GM04503 (cell line): ENCODE results near the gene CBS.
"Not testable (repeated sequence)": the region's sequence is repeated elsewhere in the genome, so short reads cannot be mapped to it uniquely, and the experiment has no call there.

Source experiments
- DNase-seq: peaks from one replicate; pipeline ENCODE4 v3.0.0-alpha.2; 2012; ENCODE audit warnings: low read depth

Gene CBS

DNA sequence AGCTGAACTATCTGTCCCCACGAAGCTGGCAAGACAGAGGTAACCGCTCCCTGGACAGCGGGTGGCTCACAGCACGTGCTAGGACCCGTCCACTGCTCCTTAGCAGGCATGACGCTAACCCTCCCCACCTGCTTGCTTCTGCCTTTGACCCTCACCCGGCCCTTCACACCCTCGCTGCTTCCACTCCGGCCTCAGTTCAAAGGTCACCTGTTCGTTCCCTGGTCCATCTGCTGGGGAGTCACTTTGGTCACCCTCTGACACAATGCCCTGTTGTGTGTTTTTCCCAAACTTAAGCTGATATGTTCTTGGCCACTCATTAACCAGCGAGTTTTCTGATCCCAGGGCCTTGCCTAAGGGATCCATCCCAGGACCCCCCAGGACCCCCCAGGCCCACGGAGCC lies 7.6 kb downstream of the CBS start:
- not testable (repeated sequence) for DNase-seq

GRCh38 chr21:43066690-43067089 lies 8.9 kb downstream of the CBS start:
- not testable (repeated sequence) for DNase-seq

GRCh38 chr21:43065991-43066390 lies 9.6 kb downstream of the CBS start:
- DNase-seq: not testable (repeated sequence)

DNA sequence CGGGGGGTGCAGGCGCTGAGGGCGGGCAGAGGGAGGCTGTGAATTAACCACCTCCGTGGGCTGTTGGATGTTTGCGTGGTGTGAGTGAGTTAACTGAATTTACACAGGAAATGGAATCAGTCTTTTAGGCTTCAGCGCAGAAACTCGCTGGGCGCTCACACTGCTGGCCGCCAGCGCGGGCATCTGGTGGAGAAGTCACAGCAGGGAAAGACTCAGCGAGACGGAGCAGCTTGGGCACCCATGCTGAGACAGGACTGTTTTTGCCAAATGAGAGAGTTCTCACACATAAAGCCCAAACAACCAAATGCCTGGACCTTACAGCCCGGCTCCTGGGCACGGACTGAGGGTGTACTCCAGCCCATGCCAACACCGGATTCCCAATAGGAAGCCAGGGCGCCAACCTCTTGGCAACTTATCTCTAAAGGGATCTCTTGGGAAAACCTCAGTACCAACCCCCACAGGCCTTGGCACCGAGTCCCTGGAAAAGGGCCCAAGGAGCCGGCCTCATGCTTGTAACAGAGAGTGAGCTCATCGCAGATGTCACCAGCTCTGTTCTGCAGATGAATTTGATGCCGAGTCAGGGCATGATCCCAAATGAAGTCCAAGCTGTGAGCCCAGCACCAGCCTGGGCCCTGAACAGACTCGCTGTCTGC lies 11.2 kb downstream of the CBS start:
- not testable (repeated sequence) for DNase-seq

- not testable (repeated sequence) for DNase-seq
Observed at GRCh38 chr21:43062955-43063664, 12.5 kb downstream of the CBS start.

- not testable (repeated sequence) for DNase-seq
Observed at GRCh38 chr21:43053112-43053511, 22.5 kb downstream of the CBS start.

DNA sequence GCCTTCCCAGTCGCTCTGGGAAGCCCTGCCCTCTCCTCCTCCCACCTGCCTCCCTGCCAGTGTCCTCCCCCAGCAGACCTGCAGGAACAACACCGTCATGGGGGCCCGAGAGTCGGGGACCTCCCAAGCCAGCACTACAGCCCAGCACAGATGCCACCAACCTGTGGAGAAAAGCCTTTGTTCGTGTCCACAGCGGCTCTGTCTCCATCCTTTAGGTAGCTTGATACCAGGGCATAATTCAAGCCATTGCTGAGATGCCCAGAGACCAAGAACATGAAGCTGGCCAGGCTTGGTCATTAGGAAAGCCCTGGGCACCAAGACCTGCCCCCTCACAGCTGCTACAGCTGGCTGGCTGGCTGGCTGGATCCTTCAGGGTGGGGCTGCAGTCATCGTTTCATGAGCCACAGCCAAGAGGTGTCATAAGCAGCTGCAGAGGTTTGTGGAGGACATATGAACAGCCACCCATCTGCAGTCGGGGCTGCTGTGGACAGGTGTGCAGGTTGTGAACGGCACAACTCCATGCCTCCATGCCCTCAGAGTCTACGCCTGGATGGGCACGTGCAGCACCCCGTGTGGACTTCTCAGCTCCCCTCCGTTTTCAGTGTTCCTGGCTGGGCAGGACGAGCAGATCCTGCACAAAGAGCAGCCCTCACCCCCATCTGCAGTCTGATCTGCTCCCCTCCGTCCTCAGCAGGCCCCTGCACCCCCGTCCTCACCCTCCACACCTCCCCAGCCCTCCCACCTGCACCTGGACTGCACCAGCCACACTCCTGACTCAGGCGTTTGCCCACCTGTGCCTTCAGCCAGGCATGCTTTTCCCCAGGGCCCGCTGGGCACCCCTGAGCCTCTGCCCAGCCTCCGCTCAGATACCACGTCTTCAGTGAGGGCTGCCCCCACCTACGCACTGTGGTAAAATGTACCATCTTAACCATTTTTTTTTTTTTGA lies 29.5 kb downstream of the CBS start:
- DNase-seq: not testable (repeated sequence)

DNA sequence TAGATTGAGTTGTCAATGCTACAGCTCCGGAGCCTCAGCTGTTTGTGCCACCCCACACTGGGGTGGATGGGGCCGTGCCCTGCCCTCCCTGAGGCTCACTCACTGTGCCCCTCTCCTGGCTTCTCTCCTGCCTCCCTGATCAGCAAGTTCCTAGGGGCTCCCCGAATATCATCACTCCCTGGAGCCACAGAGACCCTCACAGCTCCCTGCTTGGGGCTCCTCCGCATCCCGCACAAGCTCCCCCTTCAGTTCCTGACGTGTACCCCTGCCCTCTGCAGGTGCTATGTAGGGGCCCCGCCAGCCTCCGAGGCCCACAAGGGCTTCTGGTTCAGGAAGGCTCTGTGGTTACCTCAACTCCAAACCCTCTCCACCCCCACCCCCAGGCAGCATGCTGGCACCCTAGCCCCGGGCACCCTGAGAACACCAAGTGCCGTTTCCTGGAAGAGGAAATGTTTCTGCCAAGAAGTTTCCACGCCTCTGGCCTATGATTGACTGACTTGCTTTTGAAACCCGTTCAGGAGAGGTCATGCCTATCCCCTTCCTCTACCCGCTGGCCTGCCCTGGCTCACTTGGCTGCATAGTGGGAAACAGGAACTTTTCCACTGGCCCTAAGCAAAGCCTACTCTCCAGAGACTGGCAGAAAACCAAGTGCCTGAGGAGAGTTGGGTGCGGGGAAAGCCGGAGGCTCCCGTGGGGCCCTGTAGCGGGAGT lies 30.3 kb downstream of the CBS start:
- not testable (repeated sequence) for DNase-seq

- not testable (repeated sequence) for DNase-seq
Observed at GRCh38 chr21:43044547-43044946, 31.1 kb downstream of the CBS start.

GRCh38 chr21:43043291-43043690 lies 32.3 kb downstream of the CBS start:
- not testable (repeated sequence) for DNase-seq

DNA sequence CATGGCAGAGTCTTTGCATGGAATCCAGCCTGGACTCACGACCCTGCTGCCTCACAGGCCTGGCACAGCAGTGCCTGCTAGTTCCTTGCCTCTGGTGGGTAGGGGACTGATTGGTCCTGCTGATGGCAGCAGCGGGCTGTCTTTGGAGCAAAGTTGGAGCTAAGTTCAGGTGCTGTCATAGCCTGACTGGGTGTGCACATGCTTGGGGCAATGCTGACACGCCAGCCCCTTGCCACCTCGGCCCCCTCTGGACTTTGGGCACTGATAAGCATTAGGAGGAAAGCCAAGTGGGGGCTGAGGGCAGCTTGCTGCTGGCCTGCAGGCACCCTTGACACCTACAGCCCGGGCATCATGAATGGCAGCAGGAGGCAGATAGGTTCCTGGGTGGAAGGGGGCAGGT lies 33.5 kb downstream of the CBS start:
- not testable (repeated sequence) for DNase-seq

GRCh38 chr21:43038659-43039044 lies 37.0 kb downstream of the CBS start:
- not testable (repeated sequence) for DNase-seq

DNA sequence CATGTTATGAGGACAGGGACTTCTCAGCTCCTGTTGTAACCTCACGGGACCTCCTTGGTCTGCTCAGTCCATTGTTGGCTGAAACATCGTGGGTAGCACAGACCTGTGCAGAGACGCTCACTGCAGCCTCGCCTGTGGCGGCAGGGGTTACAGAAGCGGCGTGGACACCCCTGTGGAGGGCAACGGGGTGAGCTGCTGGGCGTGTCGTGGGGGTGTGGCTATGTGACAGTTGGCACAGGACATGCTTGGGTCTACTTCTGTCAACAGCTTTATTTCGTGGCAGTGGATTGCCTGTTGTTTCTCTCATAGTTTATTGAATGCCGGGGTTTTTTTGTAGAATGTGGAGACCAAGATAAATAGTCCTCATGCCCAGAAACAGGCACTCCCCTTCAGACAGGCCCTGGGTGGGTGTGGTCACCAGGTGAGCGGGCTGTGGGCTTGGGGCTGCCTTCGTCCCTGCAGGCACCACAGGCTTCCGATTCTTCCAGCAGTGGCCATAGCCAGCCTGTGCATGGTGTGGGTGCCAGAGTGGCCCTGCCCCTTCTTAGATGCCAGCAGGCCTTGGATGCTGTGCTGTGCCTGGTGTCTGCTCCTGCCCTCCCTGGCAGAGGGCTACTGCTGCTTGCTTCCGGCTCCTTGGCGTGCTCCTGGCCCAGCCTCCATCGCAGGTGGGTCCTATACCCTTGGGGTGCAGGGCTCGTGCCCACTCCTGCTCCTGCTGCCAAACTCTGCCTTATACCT lies 37.5 kb downstream of the CBS start:
- not testable (repeated sequence) for DNase-seq

- not testable (repeated sequence) for DNase-seq
Observed at GRCh38 chr21:43036889-43037288, 38.7 kb downstream of the CBS start.

DNA sequence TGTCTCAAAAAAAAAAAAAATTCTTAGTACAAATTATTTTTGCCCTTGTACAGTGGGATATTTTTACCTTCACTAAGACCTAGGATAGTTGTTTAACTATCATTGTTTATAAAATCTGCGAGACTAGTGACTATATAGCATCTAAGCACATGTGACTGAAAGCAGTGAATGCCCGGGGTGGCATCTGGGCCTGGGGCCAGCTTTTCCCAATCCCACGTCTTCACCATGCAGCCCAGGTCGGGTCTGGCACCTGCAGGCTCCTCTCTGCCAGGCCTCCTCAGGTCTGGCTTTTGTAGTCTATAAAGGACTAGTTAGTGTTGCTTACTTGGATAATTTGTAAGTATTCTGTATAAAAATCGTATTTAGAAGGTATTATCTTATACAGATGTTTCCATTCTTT lies 40.8 kb downstream of the CBS start:
- no peak for DNase-seq

- no peak for DNase-seq
Observed at GRCh38 chr21:43034101-43034500, 41.5 kb downstream of the CBS start.

DNA sequence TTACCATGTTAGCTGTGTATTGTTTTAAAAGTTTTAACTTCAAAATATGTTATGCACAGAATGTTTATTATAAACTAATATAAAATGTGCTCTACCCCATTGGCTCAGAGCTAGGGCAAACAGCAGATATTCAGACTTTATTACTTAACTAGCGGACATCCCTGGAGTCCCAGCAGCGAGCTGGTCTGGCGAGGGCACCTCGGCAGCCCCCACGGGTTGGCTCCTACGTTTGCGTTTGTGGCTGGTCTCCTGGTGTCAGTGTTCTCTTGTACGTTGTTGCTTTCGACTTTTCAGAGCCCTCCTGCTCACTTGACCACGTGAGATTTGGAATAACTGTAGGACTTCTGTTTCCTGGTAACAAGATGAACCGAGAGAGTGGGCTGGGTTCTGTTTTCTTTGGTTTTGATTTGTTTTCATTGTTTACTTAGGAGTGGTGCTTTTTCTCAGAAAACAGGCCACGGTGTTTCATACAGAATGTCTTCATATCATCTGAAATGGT lies 44.5 kb downstream of the CBS start:
- no peak for DNase-seq

- no peak for DNase-seq
Observed at GRCh38 chr21:43029785-43030184, 45.9 kb downstream of the CBS start.

GRCh38 chr21:43027846-43028731 lies 47.5 kb downstream of the CBS start:
- DNase-seq: no peak

DNA sequence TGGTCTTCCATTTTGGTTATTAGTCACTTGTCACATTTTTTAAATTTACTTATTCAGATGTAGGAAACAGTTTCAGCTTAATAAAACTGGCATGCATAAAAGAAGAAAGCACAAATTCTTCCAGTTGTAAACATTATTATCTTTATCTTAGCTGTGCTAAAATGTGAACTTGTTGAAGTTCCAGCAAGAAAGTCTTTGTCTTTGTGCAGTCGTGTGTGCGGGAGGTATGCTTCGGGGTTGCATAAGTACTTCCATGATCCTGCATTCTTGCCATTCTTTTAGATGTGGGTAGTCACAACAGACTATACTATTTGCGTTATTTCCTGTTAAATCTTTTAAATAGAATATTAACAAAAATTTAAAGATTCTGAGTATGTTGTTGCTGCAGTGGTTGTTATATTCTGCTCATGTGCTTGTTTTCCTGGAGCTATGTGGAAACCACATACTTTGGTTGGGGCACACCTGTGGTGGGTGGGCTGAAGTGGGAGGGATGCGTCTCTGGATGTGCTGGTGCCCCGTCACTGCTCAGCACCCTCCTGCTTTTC lies 49.9 kb downstream of the CBS start:
- DNase-seq: no peak
